ENCODE results near the gene ODAD4. TPM values are rescaled to one million over a fixed set of nuclear protein-coding genes. Genes with fewer than 3 reads are reported as not detected.

ODAD4 gene
- total RNA-seq, 1 donor from 2014 or later = 1.7 TPM

DNA sequence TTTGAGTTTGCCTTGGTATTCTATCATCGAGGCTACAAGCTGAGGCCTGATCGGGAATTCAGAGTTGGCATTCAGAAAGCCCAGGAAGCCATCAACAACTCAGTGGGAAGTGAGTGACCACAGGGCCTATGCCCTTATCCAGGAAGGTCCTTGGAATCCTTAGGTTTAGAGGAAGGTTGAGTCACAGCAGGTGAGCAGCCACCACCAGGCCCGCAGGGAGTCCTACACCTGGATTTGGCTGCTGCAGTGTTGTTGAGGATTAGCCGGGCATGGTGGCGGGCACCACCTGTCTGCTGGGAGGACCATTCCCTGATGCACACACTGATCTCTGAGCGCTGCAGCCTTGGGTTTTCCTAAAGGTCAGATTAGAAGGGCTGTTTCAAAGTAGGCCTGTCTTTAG lies 5.2 kb downstream of the ODAD4 start:
- Histone ChIP-seq H3K27me3 (no peaks in the 10 kb centered on the region), H3K27ac (no peak overlapping the region), H3K9me3 (no peaks in the 10 kb centered on the region), H3K4me3 (no peak overlapping the region), H3K4me1 (peaks cover 8% of the 10 kb centered on the region), H3K36me3 (no peaks in the 10 kb centered on the region)
- intact Hi-C loops (cut with DNase I) = no loop called here
- no peak for DNase-seq (ENCODE audit: extremely low spot score in 2 of 2)
- TF ChIP-seq POLR2A (IDR thresholded peaks at IDR 0.05) = no peak
- no peak for TF ChIP-seq POLR2AphosphoS5 (IDR thresholded peaks at IDR 0.05; ENCODE audit: insufficient read depth in 1 of 2, low read depth in 1 of 2)
- TF ChIP-seq, protein P1, sequence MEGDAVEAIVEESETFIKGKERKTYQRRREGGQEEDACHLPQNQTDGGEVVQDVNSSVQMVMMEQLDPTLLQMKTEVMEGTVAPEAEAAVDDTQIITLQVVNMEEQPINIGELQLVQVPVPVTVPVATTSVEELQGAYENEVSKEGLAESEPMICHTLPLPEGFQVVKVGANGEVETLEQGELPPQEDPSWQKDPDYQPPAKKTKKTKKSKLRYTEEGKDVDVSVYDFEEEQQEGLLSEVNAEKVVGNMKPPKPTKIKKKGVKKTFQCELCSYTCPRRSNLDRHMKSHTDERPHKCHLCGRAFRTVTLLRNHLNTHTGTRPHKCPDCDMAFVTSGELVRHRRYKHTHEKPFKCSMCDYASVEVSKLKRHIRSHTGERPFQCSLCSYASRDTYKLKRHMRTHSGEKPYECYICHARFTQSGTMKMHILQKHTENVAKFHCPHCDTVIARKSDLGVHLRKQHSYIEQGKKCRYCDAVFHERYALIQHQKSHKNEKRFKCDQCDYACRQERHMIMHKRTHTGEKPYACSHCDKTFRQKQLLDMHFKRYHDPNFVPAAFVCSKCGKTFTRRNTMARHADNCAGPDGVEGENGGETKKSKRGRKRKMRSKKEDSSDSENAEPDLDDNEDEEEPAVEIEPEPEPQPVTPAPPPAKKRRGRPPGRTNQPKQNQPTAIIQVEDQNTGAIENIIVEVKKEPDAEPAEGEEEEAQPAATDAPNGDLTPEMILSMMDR (IDR thresholded peaks at IDR 0.05) = no peak

DNA sequence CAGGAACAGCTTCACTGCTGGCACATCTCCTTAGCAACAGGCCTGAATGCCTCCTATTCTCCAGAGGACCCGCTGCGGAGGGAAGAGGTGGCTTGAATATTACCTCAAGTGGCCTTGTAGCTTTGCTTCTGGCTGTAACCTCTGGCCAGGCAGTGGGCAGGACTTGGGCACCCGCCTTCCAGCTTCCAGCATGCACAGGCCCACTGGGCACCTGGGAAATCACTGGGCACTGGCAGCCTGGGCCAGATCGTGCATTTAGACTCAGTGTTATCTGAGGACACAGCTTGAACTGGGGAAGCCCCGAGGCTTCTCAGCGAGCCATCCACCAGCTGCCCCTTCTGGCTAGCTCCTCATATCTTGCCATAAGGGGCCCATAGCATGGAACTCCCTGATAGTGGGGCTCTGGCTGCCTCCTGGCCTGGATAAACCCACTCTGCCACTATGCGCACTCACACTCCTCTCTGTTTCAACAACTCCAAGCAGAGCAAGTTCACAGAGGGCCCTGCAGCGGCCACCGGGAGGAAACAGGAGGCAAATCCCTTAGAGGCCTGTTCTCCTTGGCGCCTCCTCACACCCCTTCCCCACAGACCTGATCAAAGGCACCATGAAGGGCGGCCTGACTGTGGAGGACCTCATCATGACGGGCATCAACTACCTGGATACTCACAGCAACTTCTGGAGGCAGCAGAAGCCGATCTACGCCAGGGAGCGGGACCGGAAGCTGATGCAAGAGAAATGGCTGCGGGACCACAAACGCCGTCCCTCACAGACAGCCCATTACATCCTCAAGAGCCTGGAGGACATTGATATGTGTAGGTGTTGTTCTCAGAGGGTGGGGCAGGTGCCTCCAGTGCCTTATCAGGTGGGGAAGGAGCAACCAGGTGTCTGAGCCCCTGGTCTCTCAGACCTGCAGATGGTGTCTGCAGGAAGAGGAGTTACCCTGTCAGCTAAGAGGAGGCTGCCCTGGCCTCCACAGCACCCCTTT lies 7.8 kb downstream of the ODAD4 start:
- intact Hi-C loops (cut with DNase I) = no loop called here
- H3K4me3 ChIP-seq = no peak overlapping the region
- no peaks in the 10 kb centered on the region for H3K9me3 ChIP-seq
- H3K36me3 ChIP-seq = no peaks in the 10 kb centered on the region
- H3K4me1 ChIP-seq = no peaks in the 10 kb centered on the region
- no peaks in the 10 kb centered on the region for H3K27me3 ChIP-seq
- DNase-seq (ENCODE audit: extremely low spot score in 2 of 2) = no peak
- H3K27ac ChIP-seq = no peak overlapping the region
- no peak for TF ChIP-seq POLR2AphosphoS5 (IDR thresholded peaks at IDR 0.05; ENCODE audit: insufficient read depth in 1 of 2, low read depth in 1 of 2)
- TF ChIP-seq POLR2A (IDR thresholded peaks at IDR 0.05) = no peak
- TF ChIP-seq, protein P1 (IDR thresholded peaks at IDR 0.05) = no peak

DNA sequence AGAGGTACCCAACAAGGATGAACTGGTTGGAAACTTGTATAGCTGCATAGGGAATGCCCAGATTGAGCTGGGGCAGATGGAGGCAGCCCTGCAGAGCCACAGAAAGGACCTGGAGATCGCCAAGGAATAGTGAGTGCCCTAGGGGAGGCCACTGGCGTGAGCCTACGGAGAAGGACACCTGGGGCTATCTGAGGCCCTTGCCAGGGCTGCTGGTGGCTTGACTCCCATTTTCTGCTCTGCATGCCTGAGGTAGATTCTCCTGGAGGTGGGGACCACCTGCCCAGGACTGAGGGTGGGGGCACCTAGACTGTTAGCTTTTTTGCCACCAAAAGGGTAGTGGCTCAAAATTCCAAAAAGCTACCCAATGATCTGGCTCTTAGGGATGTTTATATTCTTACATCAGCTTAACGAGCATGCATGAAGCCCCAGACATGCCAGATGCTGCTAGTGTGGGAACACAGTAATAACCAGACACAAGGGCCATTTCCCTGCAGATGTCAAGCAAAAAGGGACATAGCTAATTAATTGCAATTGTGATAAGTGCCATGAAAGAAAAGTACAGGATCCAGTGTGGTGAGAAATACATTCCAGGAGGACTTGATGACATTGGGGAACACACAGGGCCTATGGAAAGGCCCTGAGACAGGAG lies 8.8 kb downstream of the ODAD4 start:
- no peaks in the 10 kb centered on the region for H3K27me3 ChIP-seq
- intact Hi-C loops (cut with DNase I) = no loop called here
- no peak overlapping the region for H3K4me3 ChIP-seq
- H3K27ac ChIP-seq = no peak overlapping the region
- DNase-seq (ENCODE audit: extremely low spot score in 2 of 2) = no peak
- no peaks in the 10 kb centered on the region for H3K36me3 ChIP-seq
- TF ChIP-seq, protein P1 (IDR thresholded peaks at IDR 0.05) = no peak
- TF ChIP-seq POLR2A (IDR thresholded peaks at IDR 0.05) = no peak
- H3K9me3 ChIP-seq = no peaks in the 10 kb centered on the region
- no peaks in the 10 kb centered on the region for H3K4me1 ChIP-seq

DNA sequence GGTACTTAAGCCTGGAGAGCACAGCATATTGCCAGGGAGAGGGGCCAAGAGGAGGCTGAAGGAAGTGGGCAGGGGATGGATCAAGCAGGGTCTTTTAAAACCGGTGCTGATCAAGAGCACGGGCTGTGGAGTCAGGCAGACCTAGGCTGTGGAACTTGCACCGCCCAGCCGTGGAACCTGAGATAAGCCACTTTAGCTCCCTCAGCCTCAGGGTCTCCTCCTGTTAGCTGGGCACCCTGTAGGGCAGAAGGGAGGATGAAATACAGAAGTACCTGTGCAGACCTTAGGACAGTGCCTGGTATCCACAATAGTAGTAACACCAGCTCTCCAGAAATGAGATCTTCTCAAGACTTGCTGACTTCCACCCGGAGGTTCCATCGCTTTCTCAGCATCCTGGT lies 9.3 kb downstream of the ODAD4 start:
- H3K9me3 ChIP-seq = no peaks in the 10 kb centered on the region
- H3K27ac ChIP-seq = no peak overlapping the region
- TF ChIP-seq POLR2A (IDR thresholded peaks at IDR 0.05) (no peak), POLR2AphosphoS5 (IDR thresholded peaks at IDR 0.05; ENCODE audit: insufficient read depth in 1 of 2, low read depth in 1 of 2) (no peak)
- TF ChIP-seq, protein P1 (IDR thresholded peaks at IDR 0.05) = no peak
- no peaks in the 10 kb centered on the region for H3K4me1 ChIP-seq
- no peak for DNase-seq (ENCODE audit: extremely low spot score in 2 of 2)
- no peak overlapping the region for H3K4me3 ChIP-seq
- no peaks in the 10 kb centered on the region for H3K36me3 ChIP-seq
- intact Hi-C loops (cut with DNase I) = no loop called here
- no peaks in the 10 kb centered on the region for H3K27me3 ChIP-seq

DNA sequence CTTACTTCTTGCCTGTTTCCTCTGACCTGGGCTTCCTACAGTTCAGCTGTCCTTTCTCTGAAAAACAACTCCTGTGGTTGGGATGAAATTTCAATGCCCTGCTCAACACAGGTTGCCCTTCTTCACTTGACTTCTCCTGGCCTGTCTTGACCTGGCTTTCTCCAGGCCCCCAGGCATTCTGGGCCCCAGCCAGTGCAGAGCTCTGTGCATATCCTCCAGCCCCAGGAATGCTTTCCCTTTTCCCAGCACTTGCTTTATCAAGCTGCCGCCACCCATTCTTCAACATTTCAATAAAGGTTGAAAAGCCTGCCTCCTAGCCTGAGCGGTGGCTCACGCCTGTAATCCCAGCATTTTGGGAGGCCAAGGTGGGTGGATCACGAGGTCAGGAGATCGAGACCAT lies 10.8 kb downstream of the ODAD4 start:
- Histone ChIP-seq H3K27me3 (no peaks in the 10 kb centered on the region), H3K27ac (no peak overlapping the region), H3K9me3 (no peaks in the 10 kb centered on the region), H3K36me3 (no peaks in the 10 kb centered on the region), H3K4me3 (no peak overlapping the region), H3K4me1 (no peaks in the 10 kb centered on the region)
- TF ChIP-seq POLR2AphosphoS5 (IDR thresholded peaks at IDR 0.05; ENCODE audit: insufficient read depth in 1 of 2, low read depth in 1 of 2) (no peak), POLR2A (IDR thresholded peaks at IDR 0.05) (no peak)
- TF ChIP-seq, protein P1 (IDR thresholded peaks at IDR 0.05) = no peak
- DNase-seq (ENCODE audit: extremely low spot score in 2 of 2) = no peak
- intact Hi-C loops (cut with DNase I) = no loop called here
